HCT116 (cell line): ENCODE results near the gene PLP2. TPM values are rescaled to one million over a fixed set of nuclear protein-coding genes. Genes with fewer than 3 reads are reported as not detected.

ENCODE experiments used
- ATAC-seq: fragments of 200-7000 bp; cut with Tn5 transposase; 2 replicates; pipeline ENCODE4 v1.9.1; 2020; ENCODE audit warnings: mild to moderate bottlenecking, moderate library complexity
- BruUV-seq: library from RNA; stranded (reverse); fragments of 400-500 nt; replicated peaks from 2 replicates; lab custom pipeline; 2021; lab: Mats Ljungman, UMichigan
- CTCF ChIA-PET: fragments of 300-600 bp; sonication (Branson Sonifier 250); formaldehyde crosslinking; loops from one replicate; lab custom pipeline; 2021; ENCODE audit warnings: antibody characterized with exemption; lab: Charles Lee
- POLR2A ChIA-PET: fragments of 300-600, 350-600 bp; sonication (Branson Sonifier 250); formaldehyde crosslinking; loops from one replicate; lab custom pipeline; 2021; ENCODE audit warnings: antibody characterized with exemption; lab: Charles Lee
- RAD21 ChIA-PET, 2 experiments: fragments of 300-600 bp; sonication (Branson Sonifier 250); formaldehyde crosslinking; loops; one replicate each; lab custom pipeline; 2023; ENCODE audit warnings: low total read pairs in 2 of 2; ENCODE audit not compliant: uncharacterized antibody in 2 of 2, unreplicated experiment in 2 of 2, low non-redundant PET in 1 of 2; lab: Charles Lee
- DNase-seq: peaks from one replicate; pipeline ENCODE4 v3.0.0-alpha.2; 2010; ENCODE audit warnings: low read depth, low spot score
- H2AFZ ChIP-seq: fragments of 200-600 bp; shearing (Covaris generic), sonication (generic); 2 replicates; pipeline ENCODE4 v1.6.1; 2017; ENCODE audit warnings: low read depth, mixed run types, mixed read lengths, antibody characterized with exemption, low read length; ENCODE audit not compliant: poor library complexity, severe bottlenecking
- H3K27ac ChIP-seq: 2 replicates; pipeline ENCODE4 v1.5.1; 2012; ENCODE audit warnings: low read depth, low read length
- H3K27me3 ChIP-seq: fragments of 200-600 bp; sonication (generic); 2 replicates; pipeline ENCODE4 v1.6.1; 2016; ENCODE audit warnings: mixed run types, low read length, mixed read lengths; ENCODE audit not compliant: insufficient read depth
- H3K36me3 ChIP-seq, 2 experiments: fragments of 200-500 bp in 1 of 2; fragments of 200-600 bp in 1 of 2; sonication (Bioruptor generic) in 1 of 2; sonication (generic) in 1 of 2; 2 replicates each; pipeline versions ENCODE4 v1.5.1 to v1.6.1; 2014 to 2016; ENCODE audit warnings: low read length in 2 of 2, inconsistent platforms in 1 of 2, mixed read lengths in 1 of 2, mixed run types in 1 of 2; ENCODE audit not compliant: insufficient read depth in 2 of 2, control insufficient read depth in 1 of 2
- H3K4me1 ChIP-seq, 2 experiments: fragments of 200-600 bp in 1 of 2; sonication (generic) in 1 of 2; 2 replicates each; pipeline versions ENCODE4 v1.5.1 to v1.6.1; 2012 to 2017; ENCODE audit warnings: low read length in 2 of 2, inconsistent platforms in 1 of 2, mild to moderate bottlenecking in 1 of 2, mixed read lengths in 1 of 2, mixed run types in 1 of 2, moderate library complexity in 1 of 2; ENCODE audit not compliant: insufficient read depth in 2 of 2, control insufficient read depth in 1 of 2
- H3K4me2 ChIP-seq: fragments of 200-600 bp; sonication (generic); 2 replicates; pipeline ENCODE4 v1.6.1; 2017; ENCODE audit warnings: mixed run types, low read length, mixed read lengths
- H3K4me3 ChIP-seq, 2 experiments: fragments of 200-600 bp in 1 of 2; sonication (generic) in 1 of 2; replicated peaks in 1 of 2; 2 replicates each; pipeline ENCODE4 v1.5.1; 2011 to 2016; ENCODE audit warnings: low read length in 2 of 2, control low read depth in 1 of 2, low read depth in 1 of 2, mild to moderate bottlenecking in 1 of 2, mixed read lengths in 1 of 2, mixed run types in 1 of 2
- H3K79me2 ChIP-seq: fragments of 200-600 bp; sonication (generic); 2 replicates; pipeline ENCODE4 v1.6.1; 2017; ENCODE audit warnings: mild to moderate bottlenecking, mixed run types, low read length, moderate library complexity, mixed read lengths; ENCODE audit not compliant: insufficient read depth
- H3K9ac ChIP-seq: fragments of 200-600 bp; sonication (generic); 2 replicates; pipeline ENCODE4 v1.6.1; 2016; ENCODE audit warnings: low read length, mixed read lengths
- H3K9me2 ChIP-seq: fragments of 200-600 bp; sonication (generic), shearing (Covaris generic); 2 replicates; pipeline ENCODE4 v1.6.1; 2017; ENCODE audit warnings: mixed run types, mild to moderate bottlenecking, moderate library complexity; ENCODE audit not compliant: insufficient read depth
- H3K9me3 ChIP-seq, 2 experiments: fragments of 200-500 bp in 1 of 2; fragments of 200-600 bp in 1 of 2; sonication (Bioruptor generic) in 1 of 2; sonication (generic) in 1 of 2; 2 replicates each; pipeline ENCODE4 v1.6.1; 2014 to 2017; ENCODE audit warnings: low read length in 2 of 2, mixed read lengths in 2 of 2, inconsistent platforms in 1 of 2, low read depth in 1 of 2, mild to moderate bottlenecking in 1 of 2, mixed run types in 1 of 2, moderate library complexity in 1 of 2; ENCODE audit not compliant: control insufficient read depth in 1 of 2, insufficient read depth in 1 of 2
- H4K20me1 ChIP-seq: fragments of 200-600 bp; sonication (generic), shearing (Covaris generic); 2 replicates; pipeline ENCODE4 v1.6.1; 2017; ENCODE audit warnings: mixed run types, mild to moderate bottlenecking, moderate library complexity; ENCODE audit not compliant: insufficient read depth
- EGR1 ChIP-seq: IDR thresholded peaks from 2 replicates; pipeline ENCODE4 v1.6.1; 2012; ENCODE audit warnings: low read depth
- ELF1 ChIP-seq: IDR thresholded peaks from 2 replicates; pipeline ENCODE4 v1.6.1; 2012; ENCODE audit warnings: low read depth, borderline replicate concordance
- EZH2phosphoT487 ChIP-seq: fragments of 200-600 bp; IDR thresholded peaks from 2 replicates; pipeline ENCODE4 v1.6.1; 2018; ENCODE audit warnings: antibody characterized with exemption, borderline replicate concordance
- POLR2AphosphoS5 ChIP-seq: IDR thresholded peaks from 2 replicates; pipeline ENCODE4 v1.6.1; 2011; ENCODE audit warnings: mild to moderate bottlenecking, low read depth, low read length, moderate library complexity
- SP1 ChIP-seq: IDR thresholded peaks from 2 replicates; pipeline ENCODE4 v1.6.1; 2012; ENCODE audit warnings: low read depth
- intact Hi-C: fragments of 100-400 bp; cut with micrococcal nuclease; formaldehyde crosslinking; loops from 2 replicates; pipeline ENCODE4 v1.10.0; 2022
- total RNA-seq: library from RNA; stranded (reverse); gene quantifications from one replicate; pipeline ENCODE4 v1.2.1, GENCODE V29; 2021; ENCODE audit not compliant: unreplicated experiment
- TF ChIP-seq, protein P1 (sequence below): IDR thresholded peaks from 2 replicates; pipeline ENCODE4 v1.6.1; 2012

The PLP2 gene
- total RNA-seq, 1 experiment from 2014 or later: 207 TPM

DNA sequence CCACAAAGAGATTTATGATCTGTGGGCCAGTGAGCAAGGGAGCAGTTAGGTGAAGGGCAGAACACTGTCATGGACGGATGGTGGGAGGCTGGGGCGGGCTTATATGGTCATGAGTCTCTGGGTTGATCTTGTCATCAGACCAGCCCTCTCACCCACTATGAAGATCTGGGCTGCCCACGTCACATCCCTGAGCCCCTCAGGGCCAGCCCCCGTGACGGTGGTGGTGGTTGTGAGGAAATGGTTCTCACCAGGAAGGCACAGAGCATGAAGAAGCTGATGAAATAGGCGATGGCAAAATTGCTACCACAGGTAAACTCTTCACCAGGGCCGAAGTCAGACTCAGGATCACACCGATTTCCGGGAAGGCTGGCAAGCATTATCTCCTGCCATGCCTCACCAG lies 39.4 kb downstream of the PLP2 start:
- CTCF ChIA-PET: no interaction called here
- POLR2A ChIA-PET: no interaction called here
- DNase-seq (no peak), ATAC-seq (no peak)
- Histone ChIP-seq H2AFZ (no peak overlapping the region), H3K36me3 (no peaks in the 10 kb centered on the region), H3K4me3 (no peak overlapping the region), H3K9me2 (no peaks in the 10 kb centered on the region), H3K4me1 (no peaks in the 10 kb centered on the region), H3K79me2 (no peaks in the 10 kb centered on the region), H3K4me2 (no peak overlapping the region), H3K27me3 (no peaks in the 10 kb centered on the region), H3K9me3 (no peaks in the 10 kb centered on the region), H4K20me1 (no peaks in the 10 kb centered on the region), H3K27ac (no peak overlapping the region), H3K9ac (no peak overlapping the region)
- TF ChIP-seq EZH2phosphoT487: no peak
- intact Hi-C loops: no loop called here
- RAD21 ChIA-PET: no interaction called here
- BruUV-seq: no TSS peak

DNA sequence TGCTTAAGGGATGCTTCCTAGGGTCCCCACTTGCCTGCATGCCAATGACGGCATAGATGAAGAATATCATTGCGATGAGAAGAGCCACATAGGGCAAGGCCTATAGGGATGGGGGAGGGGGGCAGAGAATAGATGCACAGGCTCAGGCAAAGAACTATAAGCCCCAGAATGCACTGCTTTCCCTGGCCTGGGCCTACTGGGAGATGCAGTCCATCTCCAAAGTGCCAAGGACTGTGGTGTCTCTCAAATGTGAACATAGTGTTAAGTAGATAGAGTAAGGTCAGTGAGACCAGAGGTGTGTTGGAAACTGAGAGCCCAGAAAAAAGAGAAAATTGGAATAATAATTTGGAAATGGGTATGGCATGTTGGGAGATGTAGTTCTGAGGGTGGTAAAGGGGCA lies 40.5 kb downstream of the PLP2 start:
- H3K9ac ChIP-seq: no peak overlapping the region
- ChIA-PET CTCF (no interaction called here), POLR2A (no interaction called here), RAD21 (no interaction called here)
- ATAC-seq (no peak), DNase-seq (no peak)
- no peaks in the 10 kb centered on the region for H3K9me3 ChIP-seq
- intact Hi-C loops: no loop called here
- no peak overlapping the region for H3K4me3 ChIP-seq
- H3K9me2 ChIP-seq: no peaks in the 10 kb centered on the region
- H3K79me2 ChIP-seq: no peaks in the 10 kb centered on the region
- no peak for TF ChIP-seq SP1
- TF ChIP-seq, protein P1, sequence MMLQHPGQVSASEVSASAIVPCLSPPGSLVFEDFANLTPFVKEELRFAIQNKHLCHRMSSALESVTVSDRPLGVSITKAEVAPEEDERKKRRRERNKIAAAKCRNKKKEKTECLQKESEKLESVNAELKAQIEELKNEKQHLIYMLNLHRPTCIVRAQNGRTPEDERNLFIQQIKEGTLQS: no peak
- no peak for TF ChIP-seq POLR2AphosphoS5
- TF ChIP-seq ELF1: no peak
- TF ChIP-seq EGR1: no peak
- no TSS peak for BruUV-seq
- no peaks in the 10 kb centered on the region for H3K4me1 ChIP-seq
- no peak overlapping the region for H3K4me2 ChIP-seq
- no peaks in the 10 kb centered on the region for H3K36me3 ChIP-seq
- H2AFZ ChIP-seq: no peak overlapping the region
- H3K27me3 ChIP-seq: no peaks in the 10 kb centered on the region
- H4K20me1 ChIP-seq: no peaks in the 10 kb centered on the region
- no peak overlapping the region for H3K27ac ChIP-seq
